Subcutaneous adipose tissue (tissue), 4 donors: ENCODE data around the gene CLEC4G. TPM values are rescaled to one million over a fixed set of nuclear protein-coding genes. Genes with fewer than 3 reads are reported as not detected.

Experiments
- total RNA-seq, 4 donors: library from RNA; depleted of rRNA; stranded (reverse); fragments of >200 nt; gene quantifications; one replicate each; pipeline ENCODE4 v1.1.0, GENCODE V29; 2016
- TF ChIP-seq, protein P1 (sequence below): fragments of 450-650 bp; IDR thresholded peaks from one replicate; pipeline ENCODE4 v1.5.1; 2016; ENCODE audit warnings: low read depth, mild to moderate bottlenecking, control low read depth, antibody characterized with exemption, moderate library complexity

The CLEC4G gene
- total RNA-seq, 4 donors from 2014 or later: 1.7 to 4.0 (median 3.1) TPM

DNA sequence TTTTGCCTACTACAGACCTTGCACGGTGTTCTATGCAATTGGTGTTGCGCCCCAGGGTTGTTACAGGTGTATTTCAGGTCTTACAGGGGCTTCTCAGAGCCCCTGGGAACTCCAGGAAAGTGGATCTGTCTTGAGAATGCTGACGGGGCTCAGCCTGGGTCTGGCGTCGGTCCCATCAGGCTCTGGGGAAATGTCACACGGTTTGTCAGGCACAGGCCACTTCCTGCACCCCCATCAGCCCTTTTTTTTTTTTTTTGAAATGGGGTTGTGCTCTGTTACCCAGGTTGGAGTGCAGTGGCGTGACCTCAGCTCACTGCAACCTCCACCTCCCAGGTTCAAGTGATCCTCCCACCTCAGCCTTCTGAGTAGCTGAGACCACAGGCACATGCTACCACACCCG is 13.2 kb downstream of the CLEC4G start:
- TF ChIP-seq, protein P1, sequence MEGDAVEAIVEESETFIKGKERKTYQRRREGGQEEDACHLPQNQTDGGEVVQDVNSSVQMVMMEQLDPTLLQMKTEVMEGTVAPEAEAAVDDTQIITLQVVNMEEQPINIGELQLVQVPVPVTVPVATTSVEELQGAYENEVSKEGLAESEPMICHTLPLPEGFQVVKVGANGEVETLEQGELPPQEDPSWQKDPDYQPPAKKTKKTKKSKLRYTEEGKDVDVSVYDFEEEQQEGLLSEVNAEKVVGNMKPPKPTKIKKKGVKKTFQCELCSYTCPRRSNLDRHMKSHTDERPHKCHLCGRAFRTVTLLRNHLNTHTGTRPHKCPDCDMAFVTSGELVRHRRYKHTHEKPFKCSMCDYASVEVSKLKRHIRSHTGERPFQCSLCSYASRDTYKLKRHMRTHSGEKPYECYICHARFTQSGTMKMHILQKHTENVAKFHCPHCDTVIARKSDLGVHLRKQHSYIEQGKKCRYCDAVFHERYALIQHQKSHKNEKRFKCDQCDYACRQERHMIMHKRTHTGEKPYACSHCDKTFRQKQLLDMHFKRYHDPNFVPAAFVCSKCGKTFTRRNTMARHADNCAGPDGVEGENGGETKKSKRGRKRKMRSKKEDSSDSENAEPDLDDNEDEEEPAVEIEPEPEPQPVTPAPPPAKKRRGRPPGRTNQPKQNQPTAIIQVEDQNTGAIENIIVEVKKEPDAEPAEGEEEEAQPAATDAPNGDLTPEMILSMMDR: no peak

DNA sequence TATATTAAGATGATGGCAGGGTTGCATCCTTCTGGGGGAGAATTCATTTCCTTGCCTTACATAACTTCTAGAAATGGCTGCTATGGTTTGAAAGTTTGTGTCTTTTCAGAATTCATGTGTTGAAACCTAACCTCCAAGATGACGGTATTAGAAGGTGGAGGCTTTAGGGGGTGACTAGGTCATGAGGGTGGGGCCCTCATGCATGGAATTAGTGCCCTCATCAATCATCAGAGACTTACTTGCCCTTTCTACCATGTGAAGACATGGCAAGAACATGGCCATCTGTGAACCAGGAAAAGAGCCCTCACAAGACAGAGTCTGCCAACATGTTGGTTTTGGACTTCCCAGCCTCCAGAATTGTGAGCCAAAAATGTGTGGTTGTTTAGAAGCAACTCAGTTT is 15.1 kb downstream of the CLEC4G start:
- TF ChIP-seq, protein P1: no peak

DNA sequence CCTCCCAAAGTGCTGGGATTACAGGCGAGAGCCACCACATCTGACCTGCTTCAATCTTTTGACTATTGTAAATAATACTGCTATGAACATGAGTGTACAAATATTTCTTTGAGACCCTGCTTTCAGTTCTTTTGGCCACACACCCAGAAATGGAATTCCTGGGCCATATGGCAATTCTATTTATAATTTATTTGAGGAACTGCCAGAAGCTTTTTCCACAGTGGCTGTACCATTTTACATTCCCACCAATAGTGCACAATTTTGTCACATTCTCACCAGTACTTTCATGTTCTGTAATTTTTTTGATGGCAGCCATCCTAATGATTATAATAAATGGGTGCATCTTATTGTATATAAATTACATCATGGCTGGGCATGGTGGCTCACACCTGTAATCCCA is 16.2 kb downstream of the CLEC4G start:
- TF ChIP-seq, protein P1: no peak

DNA sequence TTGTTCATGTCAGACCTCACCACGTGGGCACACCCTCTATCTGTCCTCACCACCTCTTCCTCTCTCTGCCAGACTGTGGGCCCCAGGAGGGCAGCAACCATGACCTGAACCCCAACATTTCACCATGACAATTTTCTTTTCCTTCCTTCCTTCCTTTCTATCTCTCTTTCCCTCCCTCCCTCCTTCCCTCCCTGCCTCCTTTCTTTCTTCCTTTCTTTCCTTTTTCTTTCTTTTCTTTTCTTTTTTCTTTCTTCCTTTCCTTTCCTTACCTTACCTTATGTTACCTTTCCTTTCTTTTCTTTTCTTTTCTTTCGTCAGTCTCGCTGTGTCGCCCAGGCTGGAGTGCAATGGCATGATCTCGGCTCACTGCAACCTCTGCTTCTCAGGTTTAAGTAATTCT is 21.3 kb downstream of the CLEC4G start:
- TF ChIP-seq, protein P1: no peak

DNA sequence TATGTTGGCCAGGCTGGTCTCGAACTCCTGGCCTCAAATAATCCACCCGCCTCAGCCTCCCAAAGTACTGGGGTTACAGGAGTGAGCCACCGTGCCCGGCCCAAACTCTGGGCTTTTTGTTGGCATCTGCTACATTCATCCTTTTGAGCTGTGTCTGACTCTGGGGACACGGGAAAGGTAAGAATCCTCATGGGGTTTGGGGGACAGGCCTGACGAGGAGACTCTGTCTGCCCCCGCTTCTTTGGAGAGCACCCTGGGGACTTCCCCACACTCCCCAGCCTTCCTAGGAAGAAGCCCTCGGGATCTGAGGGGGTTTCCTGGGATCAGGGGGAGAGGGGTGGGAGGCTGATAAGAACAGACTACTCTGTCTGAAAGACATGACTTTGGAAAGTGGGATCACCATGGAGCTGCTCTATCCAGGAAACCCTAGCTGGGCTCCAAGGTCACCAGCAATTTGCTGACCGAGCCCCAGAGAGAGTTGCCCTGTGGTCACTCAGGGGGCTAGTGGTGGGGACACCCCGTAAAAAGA is 21.9 kb downstream of the CLEC4G start:
- TF ChIP-seq, protein P1: no peak

DNA sequence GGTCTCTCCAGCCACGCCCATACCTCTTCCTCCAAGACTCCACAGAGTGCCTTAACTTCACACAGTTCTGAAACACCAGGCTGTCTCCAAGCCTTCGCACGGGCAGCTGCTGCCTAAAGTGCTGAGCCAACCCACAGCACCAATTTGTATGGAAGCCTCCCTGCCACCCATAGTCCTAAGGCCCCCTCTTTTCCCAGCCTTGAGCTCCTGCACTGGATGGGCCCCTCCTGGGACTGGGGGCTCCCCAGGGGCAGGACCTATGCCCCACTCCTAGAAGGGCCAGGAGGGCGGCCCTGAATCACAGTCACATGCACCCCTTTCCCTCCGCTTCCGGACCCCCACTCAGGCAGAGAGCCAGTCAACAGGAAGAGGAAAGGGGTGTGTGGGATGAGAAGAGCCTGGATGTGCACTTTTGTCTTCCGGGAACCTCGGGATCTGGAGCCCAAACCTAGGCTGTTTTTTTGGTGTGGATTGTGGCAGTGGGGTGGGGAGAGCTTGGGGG is 24.9 kb downstream of the CLEC4G start:
- TF ChIP-seq, protein P1: no peak

DNA sequence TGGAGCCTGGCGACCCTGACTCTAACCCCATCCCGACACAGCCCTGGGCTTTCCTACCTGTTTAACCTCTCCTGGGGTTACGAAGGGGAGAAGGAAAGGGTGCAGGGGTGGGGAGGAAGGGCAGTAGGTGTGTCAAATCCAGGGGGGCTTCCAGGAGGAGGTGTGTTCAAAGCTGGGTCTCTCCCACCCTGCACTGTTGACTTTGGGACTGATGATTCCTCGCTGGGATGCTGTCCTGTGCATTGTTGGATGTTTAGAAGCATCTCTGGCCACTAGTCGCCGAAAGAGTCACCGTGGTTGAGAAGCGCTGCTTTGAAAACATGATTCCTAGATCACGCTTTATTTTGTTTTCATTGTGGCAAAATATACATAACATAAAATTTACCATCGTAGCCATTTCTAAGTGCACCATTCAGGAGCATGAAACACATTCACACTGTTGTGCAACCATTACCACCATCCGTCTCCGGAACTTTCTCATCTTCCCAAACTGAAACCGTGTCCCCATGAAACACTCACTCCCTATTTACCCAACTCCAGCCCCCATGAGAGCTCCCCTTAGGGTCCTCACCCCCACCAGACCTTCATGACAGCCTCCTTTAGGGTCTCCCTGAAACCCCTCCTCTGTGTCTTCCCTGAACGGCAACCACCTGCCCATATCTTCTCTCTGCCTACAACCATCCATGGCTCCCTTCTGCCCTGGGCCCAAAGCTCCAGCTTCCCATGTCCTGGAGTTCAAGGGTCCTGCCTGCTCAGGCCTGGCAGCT is 25.5 kb downstream of the CLEC4G start:
- TF ChIP-seq, protein P1: no peak
